RWPE2 (cell line): ENCODE measurements around the gene CA7.

Experiments
- ATAC-seq: fragments of 200-7000 bp; cut with Tn5 transposase; 3 replicates; pipeline ENCODE4 v1.9.1; 2021; ENCODE audit warnings: low read depth
- DNase-seq: peaks from one replicate; pipeline ENCODE4 v3.0.0-alpha.2; 2020; ENCODE audit warnings: low spot score
- H3K27ac ChIP-seq: fragments of 450-650 bp; 2 replicates; pipeline ENCODE4 v1.5.1; 2017; ENCODE audit warnings: mild to moderate bottlenecking; ENCODE audit not compliant: poor library complexity, severe bottlenecking
- H3K27me3 ChIP-seq: fragments of 250-450 bp; sonication (Bioruptor Pico); 2 replicates; pipeline ENCODE4 v1.5.1; 2021; ENCODE audit warnings: mild to moderate bottlenecking, moderate library complexity; ENCODE audit not compliant: insufficient read depth, poor library complexity, severe bottlenecking
- H3K36me3 ChIP-seq: fragments of 250-450 bp; sonication (Bioruptor Pico); 2 replicates; pipeline ENCODE4 v1.5.1; 2020; ENCODE audit warnings: low read depth, mild to moderate bottlenecking, moderate library complexity
- H3K4me1 ChIP-seq: fragments of 250-450 bp; sonication (Bioruptor Pico); 2 replicates; pipeline ENCODE4 v1.5.1; 2021; ENCODE audit warnings: mild to moderate bottlenecking, moderate library complexity; ENCODE audit not compliant: insufficient read depth, poor library complexity, severe bottlenecking
- H3K4me3 ChIP-seq: fragments of 250-450 bp; sonication (Bioruptor Pico); 2 replicates; pipeline ENCODE4 v1.5.1; 2021; ENCODE audit warnings: mild to moderate bottlenecking, moderate library complexity; ENCODE audit not compliant: severe bottlenecking
- H3K9me3 ChIP-seq: fragments of 250-450 bp; sonication (Bioruptor Pico); 2 replicates; pipeline ENCODE4 v1.5.1; 2021; ENCODE audit warnings: mild to moderate bottlenecking, moderate library complexity; ENCODE audit not compliant: severe bottlenecking
- CTCF ChIP-seq: fragments of 450-650 bp; IDR thresholded peaks from one replicate; pipeline ENCODE4 v1.5.1; 2017; ENCODE audit warnings: mild to moderate bottlenecking, moderate library complexity; ENCODE audit not compliant: poor library complexity, severe bottlenecking

CA7 gene

GRCh38 chr16:66844342-66845079 lies at the start of gene CA7:
TSS of gene CA7 (plus strand) at chr16:66844414. CDS start at chr16:66844488, 74 bp downstream.
- no peak for TF ChIP-seq CTCF
- H3K4me3 ChIP-seq, result peak within 1 kb of the TSS; percentile 10
- H3K4me1 ChIP-seq, result no peaks in the 10 kb centered on the region
- peaks cover 30% of the 10 kb centered on the region for H3K27me3 ChIP-seq
- no peaks in the 10 kb centered on the region for H3K36me3 ChIP-seq
- H3K9me3 ChIP-seq, result no peaks in the 10 kb centered on the region
- no peak within 1 kb of the TSS for H3K27ac ChIP-seq
- DNase-seq (peak; percentile 49), ATAC-seq (peak; percentile 17; the same call in 2 of the 3 replicates)

- DNase-seq (no peak), ATAC-seq (no peak)
- H3K9me3 ChIP-seq, result no peaks in the 10 kb centered on the region
- TF ChIP-seq CTCF, result no peak
- no peak overlapping the region for H3K4me3 ChIP-seq
- no peaks in the 10 kb centered on the region for H3K4me1 ChIP-seq
- H3K27me3 ChIP-seq, result no peaks in the 10 kb centered on the region
- H3K27ac ChIP-seq, result no peak overlapping the region
- H3K36me3 ChIP-seq, result peaks cover 12% of the 10 kb centered on the region
Observed at GRCh38 chr16:66798161-66798560, 46.1 kb upstream of the CA7 start.

GRCh38 chr16:66800856-66801255 lies 43.4 kb upstream of the CA7 start:
- Histone ChIP-seq H3K36me3 (peaks cover 39% of the 10 kb centered on the region), H3K4me3 (no peak overlapping the region), H3K27ac (no peak overlapping the region), H3K27me3 (no peaks in the 10 kb centered on the region), H3K9me3 (no peaks in the 10 kb centered on the region), H3K4me1 (no peaks in the 10 kb centered on the region)
- ATAC-seq (no peak), DNase-seq (no peak)
- no peak for TF ChIP-seq CTCF

- H3K27me3 ChIP-seq, result no peaks in the 10 kb centered on the region
- ATAC-seq (no peak), DNase-seq (peak; percentile 56)
- peaks cover 45% of the 10 kb centered on the region for H3K36me3 ChIP-seq
- no peak within 1 kb of the TSS for H3K27ac ChIP-seq
- no peak for TF ChIP-seq CTCF
- no peak within 1 kb of the TSS for H3K4me3 ChIP-seq
- no peaks in the 10 kb centered on the region for H3K4me1 ChIP-seq
- no peaks in the 10 kb centered on the region for H3K9me3 ChIP-seq
Observed at GRCh38 chr16:66801320-66802105, 42.7 kb upstream of the CA7 start, which contains the start of gene TERB1. TSS of gene TERB1 (minus strand) at chr16:66801584. CDS start at chr16:66796798, 4,786 bp downstream.
